ENCODE results near the gene NCOA1. TPM values are rescaled to one million over a fixed set of nuclear protein-coding genes. Genes with fewer than 3 reads are reported as not detected.
A peak's percentile ranks its signal among the peaks of the same experiment; 100 is the strongest.
"Not testable (repeated sequence)": the region's sequence is repeated elsewhere in the genome, so short reads cannot be mapped to it uniquely, and the experiment has no call there.

The NCOA1 gene
- total and polyA plus RNA-seq, 4 experiments from 2014 or later = 5.9 to 46.2 (median 34.8) TPM

GRCh38 chr2:24558781-24559472 is 67.9 kb downstream of the NCOA1 start:
- ChIA-PET POLR2A (ENCODE audit: partially characterized antibody) (no interaction called here), CTCF (ENCODE audit: partially characterized antibody) (no interaction called here)
- no peaks in the 10 kb centered on the region for H3K4me1 ChIP-seq (ENCODE audit: insufficient read depth, low read length)
- H3K27ac Mint-ChIP-seq = no peak overlapping the region
- no peaks in the 10 kb centered on the region for H3K9me3 ChIP-seq (ENCODE audit: control insufficient read depth in 1 of 2, low read length in 2 of 2)
- H3K4me1 Mint-ChIP-seq = peaks cover 20 to 61% (median 40%) of the 10 kb centered on the region in 4 donors
- H3K36me3 Mint-ChIP-seq = peaks cover 25 to 52% of the 10 kb centered on the region in 2 donors
- H3K4me3 ChIP-seq (ENCODE audit: low read length in 2 of 2) = no peak overlapping the region
- no peak overlapping the region for H3K27ac ChIP-seq (ENCODE audit: low read depth, low read length)
- H3K36me3 ChIP-seq (ENCODE audit: insufficient read depth, low read length) = no peaks in the 10 kb centered on the region
- no peak for DNase-seq
- intact Hi-C loops (cut with micrococcal nuclease) = no loop called here
- H3K27me3 Mint-ChIP-seq = no peaks in the 10 kb centered on the region
- H3K27me3 ChIP-seq (ENCODE audit: insufficient read depth, low read length) = no peaks in the 10 kb centered on the region
- H3K4me3 Mint-ChIP-seq = no peak overlapping the region
- H3K9me3 Mint-ChIP-seq = peaks cover 0 to 11% (median 3%) of the 10 kb centered on the region in 8 donors

- H3K36me3 ChIP-seq (ENCODE audit: insufficient read depth, low read length) = no peaks in the 10 kb centered on the region
- Mint-ChIP-seq H3K4me3 (no peak overlapping the region), H3K36me3 (peaks cover 27 to 53% of the 10 kb centered on the region in 2 donors), H3K9me3 (peaks cover 0 to 7% (median 2%) of the 10 kb centered on the region in 8 donors), H3K4me1 (peaks cover 17 to 63% (median 40%) of the 10 kb centered on the region in 4 donors), H3K27ac (peak overlapping the region in 3 of 7 donors; percentile 8 to 63 (median 32)), H3K27me3 (no peaks in the 10 kb centered on the region)
- no peaks in the 10 kb centered on the region for H3K4me1 ChIP-seq (ENCODE audit: insufficient read depth, low read length)
- intact Hi-C loops (cut with micrococcal nuclease) = no loop called here
- CTCF ChIA-PET (ENCODE audit: partially characterized antibody) = no interaction called here
- no peak for DNase-seq
- no peaks in the 10 kb centered on the region for H3K9me3 ChIP-seq (ENCODE audit: control insufficient read depth in 1 of 2, low read length in 2 of 2)
- H3K4me3 ChIP-seq (ENCODE audit: low read length in 2 of 2) = no peak overlapping the region
- H3K27me3 ChIP-seq (ENCODE audit: insufficient read depth, low read length) = no peaks in the 10 kb centered on the region
- H3K27ac ChIP-seq (ENCODE audit: low read depth, low read length) = no peak overlapping the region
- POLR2A ChIA-PET (ENCODE audit: partially characterized antibody) = no interaction called here
These were observed 68.5 kb downstream of the NCOA1 start for GRCh38 chr2:24559473-24560113.

GRCh38 chr2:24565537-24565936 is 74.5 kb downstream of the NCOA1 start:
- Mint-ChIP-seq H3K36me3 (peaks cover 31 to 39% of the 10 kb centered on the region in 2 donors), H3K4me3 (no peak overlapping the region), H3K9me3 (no peaks in the 10 kb centered on the region), H3K27ac (no peak overlapping the region), H3K27me3 (no peaks in the 10 kb centered on the region), H3K4me1 (peaks cover 23 to 55% (median 31%) of the 10 kb centered on the region in 4 donors)
- Histone ChIP-seq H3K9me3 (ENCODE audit: control insufficient read depth in 1 of 2, low read length in 2 of 2) (no peaks in the 10 kb centered on the region), H3K27me3 (ENCODE audit: insufficient read depth, low read length) (no peaks in the 10 kb centered on the region), H3K4me3 (ENCODE audit: low read length in 2 of 2) (no peak overlapping the region), H3K4me1 (ENCODE audit: insufficient read depth, low read length) (peaks cover 5% of the 10 kb centered on the region), H3K27ac (ENCODE audit: low read depth, low read length) (no peak overlapping the region), H3K36me3 (ENCODE audit: insufficient read depth, low read length) (no peaks in the 10 kb centered on the region)
- CTCF ChIA-PET (ENCODE audit: partially characterized antibody) = no interaction called here
- no peak for DNase-seq
- POLR2A ChIA-PET (ENCODE audit: partially characterized antibody) = no interaction called here
- intact Hi-C loops (cut with micrococcal nuclease) = no loop called here

GRCh38 chr2:24566209-24566608 is 75.2 kb downstream of the NCOA1 start:
- Mint-ChIP-seq H3K4me3 (no peak overlapping the region), H3K9me3 (no peaks in the 10 kb centered on the region), H3K36me3 (peaks cover 31 to 39% of the 10 kb centered on the region in 2 donors), H3K27me3 (no peaks in the 10 kb centered on the region), H3K27ac (no peak overlapping the region), H3K4me1 (peaks cover 23 to 55% (median 32%) of the 10 kb centered on the region in 4 donors)
- no peaks in the 10 kb centered on the region for H3K27me3 ChIP-seq (ENCODE audit: insufficient read depth, low read length)
- POLR2A ChIA-PET (ENCODE audit: partially characterized antibody) = no interaction called here
- H3K36me3 ChIP-seq (ENCODE audit: insufficient read depth, low read length) = no peaks in the 10 kb centered on the region
- intact Hi-C loops (cut with micrococcal nuclease) = no loop called here
- no peak overlapping the region for H3K27ac ChIP-seq (ENCODE audit: low read depth, low read length)
- H3K4me1 ChIP-seq (ENCODE audit: insufficient read depth, low read length) = peaks cover 5% of the 10 kb centered on the region
- DNase-seq = no peak
- CTCF ChIA-PET (ENCODE audit: partially characterized antibody) = no interaction called here
- no peaks in the 10 kb centered on the region for H3K9me3 ChIP-seq (ENCODE audit: control insufficient read depth in 1 of 2, low read length in 2 of 2)
- H3K4me3 ChIP-seq (ENCODE audit: low read length in 2 of 2) = no peak overlapping the region

GRCh38 chr2:24566630-24567029 is 75.6 kb downstream of the NCOA1 start:
- Histone ChIP-seq H3K27me3 (ENCODE audit: insufficient read depth, low read length) (no peaks in the 10 kb centered on the region), H3K4me1 (ENCODE audit: insufficient read depth, low read length) (peaks cover 5% of the 10 kb centered on the region), H3K4me3 (ENCODE audit: low read length in 2 of 2) (no peak overlapping the region), H3K36me3 (ENCODE audit: insufficient read depth, low read length) (no peaks in the 10 kb centered on the region), H3K27ac (ENCODE audit: low read depth, low read length) (no peak overlapping the region), H3K9me3 (ENCODE audit: control insufficient read depth in 1 of 2, low read length in 2 of 2) (no peaks in the 10 kb centered on the region)
- intact Hi-C loops (cut with micrococcal nuclease) = no loop called here
- no peaks in the 10 kb centered on the region for H3K9me3 Mint-ChIP-seq
- H3K36me3 Mint-ChIP-seq = peaks cover 31 to 39% of the 10 kb centered on the region in 2 donors
- no peaks in the 10 kb centered on the region for H3K27me3 Mint-ChIP-seq
- ChIA-PET CTCF (ENCODE audit: partially characterized antibody) (no interaction called here), POLR2A (ENCODE audit: partially characterized antibody) (no interaction called here)
- H3K4me1 Mint-ChIP-seq = peaks cover 23 to 53% (median 30%) of the 10 kb centered on the region in 4 donors
- no peak for DNase-seq
- H3K4me3 Mint-ChIP-seq = no peak overlapping the region
- no peak overlapping the region for H3K27ac Mint-ChIP-seq

GRCh38 chr2:24568551-24568950 is 77.5 kb downstream of the NCOA1 start:
- Mint-ChIP-seq H3K27ac (peak overlapping the region in 3 of 7 donors; percentile 63 to 70 (median 64)), H3K9me3 (no peaks in the 10 kb centered on the region), H3K4me1 (peaks cover 23 to 47% (median 30%) of the 10 kb centered on the region in 4 donors), H3K27me3 (no peaks in the 10 kb centered on the region), H3K4me3 (peak overlapping the region in 1 of 8 donors; percentile 26), H3K36me3 (peaks cover 29 to 39% of the 10 kb centered on the region in 2 donors)
- POLR2A ChIA-PET (ENCODE audit: partially characterized antibody) = no interaction called here
- CTCF ChIA-PET (ENCODE audit: partially characterized antibody) = interaction anchor here (1.2 kb wide), 1 partner anchor 11 kb away, joined by 4 read pairs; no protein-coding TSS in a partner anchor
- H3K27me3 ChIP-seq (ENCODE audit: insufficient read depth, low read length) = no peaks in the 10 kb centered on the region
- no peaks in the 10 kb centered on the region for H3K36me3 ChIP-seq (ENCODE audit: insufficient read depth, low read length)
- intact Hi-C loops (cut with micrococcal nuclease) = no loop called here
- H3K4me3 ChIP-seq (ENCODE audit: low read length in 2 of 2) = no peak overlapping the region
- H3K4me1 ChIP-seq (ENCODE audit: insufficient read depth, low read length) = peaks cover 5% of the 10 kb centered on the region
- DNase-seq = no peak
- H3K27ac ChIP-seq (ENCODE audit: low read depth, low read length) = no peak overlapping the region
- no peaks in the 10 kb centered on the region for H3K9me3 ChIP-seq (ENCODE audit: control insufficient read depth in 1 of 2, low read length in 2 of 2)

- H3K4me1 Mint-ChIP-seq = peaks cover 25 to 46% (median 29%) of the 10 kb centered on the region in 4 donors
- peaks cover 23 to 32% of the 10 kb centered on the region in 2 donors for H3K36me3 Mint-ChIP-seq
- not testable (repeated sequence) for H3K4me3 ChIP-seq (ENCODE audit: low read length in 2 of 2)
These were observed 78.5 kb downstream of the NCOA1 start for GRCh38 chr2:24569565-24569964.

More at GRCh38 chr2:24569565-24569964, 78.5 kb downstream of the NCOA1 start:
- intact Hi-C loops (cut with micrococcal nuclease); H3K9me3 Mint-ChIP-seq; H3K27ac ChIP-seq (ENCODE audit: low read depth, low read length); H3K4me1 ChIP-seq (ENCODE audit: insufficient read depth, low read length); POLR2A ChIA-PET (ENCODE audit: partially characterized antibody); H3K27me3 ChIP-seq (ENCODE audit: insufficient read depth, low read length); DNase-seq; H3K36me3 ChIP-seq (ENCODE audit: insufficient read depth, low read length); H3K27me3 Mint-ChIP-seq; H3K27ac Mint-ChIP-seq; H3K4me3 Mint-ChIP-seq; H3K9me3 ChIP-seq (ENCODE audit: control insufficient read depth in 1 of 2, low read length in 2 of 2): not testable (repeated sequence)
- CTCF ChIA-PET (ENCODE audit: partially characterized antibody) = interaction anchor here (1.2 kb wide), 1 partner anchor 10 kb away, joined by 4 read pairs; no protein-coding TSS in a partner anchor

Data from CD4-positive, alpha-beta memory T cell (primary cell).